ENCODE measurements around the gene LSM14A.

GRCh38 chr19:34135054-34135800 is 37.1 kb upstream of the LSM14A start:
- TF ChIP-seq EZH2 (IDR thresholded peaks at IDR 0.05; ENCODE audit: low read length, unreplicated experiment): no peak
- no peak for TF ChIP-seq CTCF (conservative IDR thresholded peaks at IDR 0.05; ENCODE audit: low read depth, low read length)
- no peak for TF ChIP-seq EZH2phosphoT487 (IDR thresholded peaks at IDR 0.05; ENCODE audit: borderline replicate concordance, low read length)

Data from PC-3 (cell line).